NCI-H1417 treated with DMSO at 0.1 percent for 48 hours (cell line): ENCODE data around the gene CARMIL3.
A peak's percentile ranks its signal among the peaks of the same experiment; 100 is the strongest.

Source experiments
- DNase-seq: peaks from one replicate; lab custom pipeline; 2025; lab: John Stamatoyannopoulos, UW

The CARMIL3 gene

GRCh38 chr14:24078146-24078545 lies 26.3 kb downstream of the CARMIL3 start:
- peak; percentile 85 for DNase-seq

- DNase-seq: peak; percentile 64
Observed at GRCh38 chr14:24079491-24080141, 27.8 kb downstream of the CARMIL3 start.

GRCh38 chr14:24080142-24080530 lies 28.3 kb downstream of the CARMIL3 start:
- no peak for DNase-seq

- no peak for DNase-seq
Observed at GRCh38 chr14:24080888-24081738, 29.3 kb downstream of the CARMIL3 start.

GRCh38 chr14:24081739-24082211 lies 30.0 kb downstream of the CARMIL3 start:
- DNase-seq: no peak

GRCh38 chr14:24082411-24083080 lies 30.7 kb downstream of the CARMIL3 start:
- DNase-seq: no peak

GRCh38 chr14:24083462-24083861 lies 31.7 kb downstream of the CARMIL3 start:
- DNase-seq: no peak

- DNase-seq: no peak
Observed at GRCh38 chr14:24084440-24084839, 32.6 kb downstream of the CARMIL3 start.

- no peak for DNase-seq
Observed at GRCh38 chr14:24085215-24085614, 33.4 kb downstream of the CARMIL3 start.

- no peak for DNase-seq
Observed at GRCh38 chr14:24086193-24086955, 34.6 kb downstream of the CARMIL3 start.

- no peak for DNase-seq
Observed at GRCh38 chr14:24087004-24087403, 35.2 kb downstream of the CARMIL3 start.

GRCh38 chr14:24088095-24088494 lies 36.3 kb downstream of the CARMIL3 start:
- no peak for DNase-seq

- no peak for DNase-seq
Observed at GRCh38 chr14:24089890-24090289, 38.1 kb downstream of the CARMIL3 start.

- DNase-seq: no peak
Observed at GRCh38 chr14:24092110-24092504, 40.3 kb downstream of the CARMIL3 start.

GRCh38 chr14:24092505-24093206 lies 40.8 kb downstream of the CARMIL3 start:
- DNase-seq: no peak

GRCh38 chr14:24093207-24093900 lies 41.5 kb downstream of the CARMIL3 start:
- DNase-seq: no peak

GRCh38 chr14:24093901-24094840 lies 42.4 kb downstream of the CARMIL3 start, which contains the start of gene PCK2:
Gene PCK2, plus strand, starts transcription at chr14:24094311. Its CDS starts 95 bp downstream, at chr14:24094406.
- DNase-seq: peak; percentile 71

GRCh38 chr14:24094841-24095270 lies 43.0 kb downstream of the CARMIL3 start:
- no peak for DNase-seq
